Measurements from ENCODE around the gene KLHL6. TPM values are rescaled to one million over a fixed set of nuclear protein-coding genes. Genes with fewer than 3 reads are reported as not detected.

Gene KLHL6
- polyA plus RNA-seq, 1 of the 3 experiments (the other 2 are of a cell fraction), result not detected

- TF ChIP-seq REST (IDR thresholded peaks at IDR 0.05; ENCODE audit: low read depth, low read length) (no peak), NRF1 (IDR thresholded peaks at IDR 0.05; ENCODE audit: low read depth, low read length) (no peak), FOXJ3 (CRISPR knock-in tag; IDR thresholded peaks at IDR 0.05) (no peak), MXI1 (IDR thresholded peaks at IDR 0.05; ENCODE audit: low read depth, low read length) (no peak), USF2 (IDR thresholded peaks at IDR 0.05; ENCODE audit: borderline replicate concordance, low read depth, low read length) (no peak), RCOR1 (IDR thresholded peaks at IDR 0.05; ENCODE audit: low read length) (no peak), CTCF (IDR thresholded peaks at IDR 0.05) (no peak), RAD21 (IDR thresholded peaks at IDR 0.05; ENCODE audit: low read length) (no peak), EP300 (IDR thresholded peaks at IDR 0.05; ENCODE audit: borderline replicate concordance in 1 of 2, low read depth in 1 of 2, low read length in 1 of 2) (no peak)
These were observed 3.0 kb upstream of the KLHL6 start (continued) for GRCh38 chr3:183558495-183558894.

- ChIA-PET POLR2A (no interaction called here), CTCF (no interaction called here)
- no peak for TF ChIP-seq NFIC (IDR thresholded peaks at IDR 0.05; ENCODE audit: borderline replicate concordance)
- TF ChIP-seq RCOR1 (IDR thresholded peaks at IDR 0.05; ENCODE audit: low read length), result no peak
- TF ChIP-seq NRF1 (IDR thresholded peaks at IDR 0.05; ENCODE audit: low read depth, low read length), result no peak
- TF ChIP-seq GATA2 (CRISPR knock-in tag; IDR thresholded peaks at IDR 0.05), result no peak
- TF ChIP-seq CTCF (IDR thresholded peaks at IDR 0.05), result no peak
- Histone ChIP-seq H3K4me2 (no peak overlapping the region), H3K9me2 (no peaks in the 10 kb centered on the region), H3K9ac (no peak overlapping the region), H3K79me2 (ENCODE audit: insufficient read depth) (no peaks in the 10 kb centered on the region), H4K20me1 (ENCODE audit: insufficient read depth) (no peaks in the 10 kb centered on the region), H3K36me3 (replicated peaks in 1 of 2; ENCODE audit: control insufficient read depth in 1 of 2, insufficient read depth in 2 of 2, low read length in 1 of 2) (no peaks in the 10 kb centered on the region), H2AFZ (ENCODE audit: low read depth) (no peak overlapping the region), H3K27ac (ENCODE audit: low read depth in 2 of 2, low read length in 1 of 2) (no peak overlapping the region), H3K4me3 (ENCODE audit: low read depth in 2 of 2, low read length in 1 of 2) (no peak overlapping the region), H3K9me3 (no peaks in the 10 kb centered on the region), H3K27me3 (ENCODE audit: insufficient read depth) (no peaks in the 10 kb centered on the region), H3F3A (replicated peaks; ENCODE audit: insufficient read depth) (no peaks in the 10 kb centered on the region), H3K4me1 (ENCODE audit: control insufficient read depth in 1 of 2, insufficient read depth in 2 of 2, low read depth in 1 of 2, low read length in 1 of 2) (peaks cover 0 to 15% of the 10 kb centered on the region in 2 experiments; a peak in 1 of 4 replicates)
- DNase-seq, result no peak
- WGBS (ENCODE audit: low lambda C conversion rate), result 58% methylated on average over 5 of the region's 5 CpGs
These were observed 1.2 kb upstream of the KLHL6 start for GRCh38 chr3:183556722-183557121.

Data from SK-N-SH (cell line).